ENCODE measurements around the gene ARHGAP44. TPM values are rescaled to one million over a fixed set of nuclear protein-coding genes. Genes with fewer than 3 reads are reported as not detected.

Gene ARHGAP44
- total and polyA plus RNA-seq, 2 experiments from 2014 or later, result 5.8 to 16.4 TPM

DNA sequence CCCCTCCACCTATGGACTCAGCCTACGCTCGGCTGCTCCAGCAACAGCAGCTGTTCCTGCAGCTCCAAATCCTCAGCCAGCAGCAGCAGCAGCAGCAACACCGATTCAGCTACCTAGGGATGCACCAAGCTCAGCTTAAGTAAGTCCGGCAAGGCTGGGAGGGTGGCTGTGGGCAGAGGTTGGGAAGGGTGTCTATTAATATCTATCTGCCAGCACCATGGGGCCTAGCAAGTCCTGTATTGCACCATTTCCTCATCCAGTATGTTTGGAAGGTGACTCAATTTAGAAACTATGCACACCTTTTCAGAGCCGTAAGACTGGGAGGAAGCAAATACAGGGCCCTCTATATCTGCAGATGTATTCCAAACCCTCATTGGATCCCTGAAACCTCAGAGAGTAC lies 45.0 kb upstream of the ARHGAP44 start:
- Mint-ChIP-seq H3K27me3 (ENCODE audit: insufficient read depth, low read depth, poor library complexity) (peaks cover 5% of the 10 kb centered on the region), H3K4me3 (no peak overlapping the region), H3K36me3 (ENCODE audit: low read depth) (no peaks in the 10 kb centered on the region), H3K9me3 (no peaks in the 10 kb centered on the region), H3K27ac (no peak overlapping the region), H3K4me1 (peaks cover 8% of the 10 kb centered on the region)
- Histone ChIP-seq H2AFZ (no peak overlapping the region), H3K79me2 (replicated peaks; ENCODE audit: insufficient read depth) (no peaks in the 10 kb centered on the region), H3K4me3 (no peak overlapping the region), H3F3A (replicated peaks; ENCODE audit: low read depth) (no peaks in the 10 kb centered on the region), H3K4me2 (no peak overlapping the region), H3K36me3 (ENCODE audit: insufficient read depth) (no peaks in the 10 kb centered on the region), H3K27ac (ENCODE audit: low read depth) (no peak overlapping the region), H4K20me1 (replicated peaks; ENCODE audit: insufficient read depth) (no peaks in the 10 kb centered on the region), H3K27me3 (ENCODE audit: insufficient read depth) (no peaks in the 10 kb centered on the region), H3K9me2 (ENCODE audit: insufficient read depth) (no peaks in the 10 kb centered on the region), H3K4me1 (ENCODE audit: insufficient read depth) (no peaks in the 10 kb centered on the region)
- DNase-seq (ENCODE audit: low spot score) (no peak), ATAC-seq (no peak)
- TF ChIP-seq, protein P1, sequence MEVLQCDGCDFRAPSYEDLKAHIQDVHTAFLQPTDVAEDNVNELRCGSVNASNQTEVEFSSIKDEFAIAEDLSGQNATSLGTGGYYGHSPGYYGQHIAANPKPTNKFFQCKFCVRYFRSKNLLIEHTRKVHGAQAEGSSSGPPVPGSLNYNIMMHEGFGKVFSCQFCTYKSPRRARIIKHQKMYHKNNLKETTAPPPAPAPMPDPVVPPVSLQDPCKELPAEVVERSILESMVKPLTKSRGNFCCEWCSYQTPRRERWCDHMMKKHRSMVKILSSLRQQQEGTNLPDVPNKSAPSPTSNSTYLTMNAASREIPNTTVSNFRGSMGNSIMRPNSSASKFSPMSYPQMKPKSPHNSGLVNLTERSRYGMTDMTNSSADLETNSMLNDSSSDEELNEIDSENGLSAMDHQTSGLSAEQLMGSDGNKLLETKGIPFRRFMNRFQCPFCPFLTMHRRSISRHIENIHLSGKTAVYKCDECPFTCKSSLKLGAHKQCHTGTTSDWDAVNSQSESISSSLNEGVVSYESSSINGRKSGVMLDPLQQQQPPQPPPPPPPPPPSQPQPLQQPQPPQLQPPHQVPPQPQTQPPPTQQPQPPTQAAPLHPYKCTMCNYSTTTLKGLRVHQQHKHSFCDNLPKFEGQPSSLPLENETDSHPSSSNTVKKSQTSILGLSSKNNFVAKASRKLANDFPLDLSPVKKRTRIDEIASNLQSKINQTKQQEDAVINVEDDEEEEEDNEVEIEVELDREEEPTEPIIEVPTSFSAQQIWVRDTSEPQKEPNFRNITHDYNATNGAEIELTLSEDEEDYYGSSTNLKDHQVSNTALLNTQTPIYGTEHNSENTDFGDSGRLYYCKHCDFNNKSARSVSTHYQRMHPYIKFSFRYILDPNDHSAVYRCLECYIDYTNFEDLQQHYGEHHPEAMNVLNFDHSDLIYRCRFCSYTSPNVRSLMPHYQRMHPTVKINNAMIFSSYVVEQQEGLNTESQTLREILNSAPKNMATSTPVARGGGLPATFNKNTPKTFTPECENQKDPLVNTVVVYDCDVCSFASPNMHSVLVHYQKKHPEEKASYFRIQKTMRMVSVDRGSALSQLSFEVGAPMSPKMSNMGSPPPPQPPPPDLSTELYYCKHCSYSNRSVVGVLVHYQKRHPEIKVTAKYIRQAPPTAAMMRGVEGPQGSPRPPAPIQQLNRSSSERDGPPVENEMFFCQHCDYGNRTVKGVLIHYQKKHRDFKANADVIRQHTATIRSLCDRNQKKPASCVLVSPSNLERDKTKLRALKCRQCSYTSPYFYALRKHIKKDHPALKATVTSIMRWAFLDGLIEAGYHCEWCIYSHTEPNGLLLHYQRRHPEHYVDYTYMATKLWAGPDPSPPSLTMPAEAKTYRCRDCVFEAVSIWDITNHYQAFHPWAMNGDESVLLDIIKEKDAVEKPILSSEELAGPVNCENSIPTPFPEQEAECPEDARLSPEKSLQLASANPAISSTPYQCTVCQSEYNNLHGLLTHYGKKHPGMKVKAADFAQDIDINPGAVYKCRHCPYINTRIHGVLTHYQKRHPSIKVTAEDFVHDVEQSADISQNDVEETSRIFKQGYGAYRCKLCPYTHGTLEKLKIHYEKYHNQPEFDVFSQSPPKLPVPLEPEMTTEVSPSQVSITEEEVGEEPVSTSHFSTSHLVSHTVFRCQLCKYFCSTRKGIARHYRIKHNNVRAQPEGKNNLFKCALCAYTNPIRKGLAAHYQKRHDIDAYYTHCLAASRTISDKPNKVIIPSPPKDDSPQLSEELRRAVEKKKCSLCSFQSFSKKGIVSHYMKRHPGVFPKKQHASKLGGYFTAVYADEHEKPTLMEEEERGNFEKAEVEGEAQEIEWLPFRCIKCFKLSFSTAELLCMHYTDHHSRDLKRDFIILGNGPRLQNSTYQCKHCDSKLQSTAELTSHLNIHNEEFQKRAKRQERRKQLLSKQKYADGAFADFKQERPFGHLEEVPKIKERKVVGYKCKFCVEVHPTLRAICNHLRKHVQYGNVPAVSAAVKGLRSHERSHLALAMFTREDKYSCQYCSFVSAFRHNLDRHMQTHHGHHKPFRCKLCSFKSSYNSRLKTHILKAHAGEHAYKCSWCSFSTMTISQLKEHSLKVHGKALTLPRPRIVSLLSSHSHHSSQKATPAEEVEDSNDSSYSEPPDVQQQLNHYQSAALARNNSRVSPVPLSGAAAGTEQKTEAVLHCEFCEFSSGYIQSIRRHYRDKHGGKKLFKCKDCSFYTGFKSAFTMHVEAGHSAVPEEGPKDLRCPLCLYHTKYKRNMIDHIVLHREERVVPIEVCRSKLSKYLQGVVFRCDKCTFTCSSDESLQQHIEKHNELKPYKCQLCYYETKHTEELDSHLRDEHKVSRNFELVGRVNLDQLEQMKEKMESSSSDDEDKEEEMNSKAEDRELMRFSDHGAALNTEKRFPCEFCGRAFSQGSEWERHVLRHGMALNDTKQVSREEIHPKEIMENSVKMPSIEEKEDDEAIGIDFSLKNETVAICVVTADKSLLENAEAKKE (CRISPR knock-in tag; IDR thresholded peaks at IDR 0.05), result no peak
- TF ChIP-seq, protein P2, sequence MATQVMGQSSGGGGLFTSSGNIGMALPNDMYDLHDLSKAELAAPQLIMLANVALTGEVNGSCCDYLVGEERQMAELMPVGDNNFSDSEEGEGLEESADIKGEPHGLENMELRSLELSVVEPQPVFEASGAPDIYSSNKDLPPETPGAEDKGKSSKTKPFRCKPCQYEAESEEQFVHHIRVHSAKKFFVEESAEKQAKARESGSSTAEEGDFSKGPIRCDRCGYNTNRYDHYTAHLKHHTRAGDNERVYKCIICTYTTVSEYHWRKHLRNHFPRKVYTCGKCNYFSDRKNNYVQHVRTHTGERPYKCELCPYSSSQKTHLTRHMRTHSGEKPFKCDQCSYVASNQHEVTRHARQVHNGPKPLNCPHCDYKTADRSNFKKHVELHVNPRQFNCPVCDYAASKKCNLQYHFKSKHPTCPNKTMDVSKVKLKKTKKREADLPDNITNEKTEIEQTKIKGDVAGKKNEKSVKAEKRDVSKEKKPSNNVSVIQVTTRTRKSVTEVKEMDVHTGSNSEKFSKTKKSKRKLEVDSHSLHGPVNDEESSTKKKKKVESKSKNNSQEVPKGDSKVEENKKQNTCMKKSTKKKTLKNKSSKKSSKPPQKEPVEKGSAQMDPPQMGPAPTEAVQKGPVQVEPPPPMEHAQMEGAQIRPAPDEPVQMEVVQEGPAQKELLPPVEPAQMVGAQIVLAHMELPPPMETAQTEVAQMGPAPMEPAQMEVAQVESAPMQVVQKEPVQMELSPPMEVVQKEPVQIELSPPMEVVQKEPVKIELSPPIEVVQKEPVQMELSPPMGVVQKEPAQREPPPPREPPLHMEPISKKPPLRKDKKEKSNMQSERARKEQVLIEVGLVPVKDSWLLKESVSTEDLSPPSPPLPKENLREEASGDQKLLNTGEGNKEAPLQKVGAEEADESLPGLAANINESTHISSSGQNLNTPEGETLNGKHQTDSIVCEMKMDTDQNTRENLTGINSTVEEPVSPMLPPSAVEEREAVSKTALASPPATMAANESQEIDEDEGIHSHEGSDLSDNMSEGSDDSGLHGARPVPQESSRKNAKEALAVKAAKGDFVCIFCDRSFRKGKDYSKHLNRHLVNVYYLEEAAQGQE (IDR thresholded peaks at IDR 0.05; ENCODE audit: unreplicated experiment), result no peak
- no peak for TF ChIP-seq EZH2 (IDR thresholded peaks at IDR 0.05; ENCODE audit: low read depth, unreplicated experiment)
- TF ChIP-seq, protein P3, sequence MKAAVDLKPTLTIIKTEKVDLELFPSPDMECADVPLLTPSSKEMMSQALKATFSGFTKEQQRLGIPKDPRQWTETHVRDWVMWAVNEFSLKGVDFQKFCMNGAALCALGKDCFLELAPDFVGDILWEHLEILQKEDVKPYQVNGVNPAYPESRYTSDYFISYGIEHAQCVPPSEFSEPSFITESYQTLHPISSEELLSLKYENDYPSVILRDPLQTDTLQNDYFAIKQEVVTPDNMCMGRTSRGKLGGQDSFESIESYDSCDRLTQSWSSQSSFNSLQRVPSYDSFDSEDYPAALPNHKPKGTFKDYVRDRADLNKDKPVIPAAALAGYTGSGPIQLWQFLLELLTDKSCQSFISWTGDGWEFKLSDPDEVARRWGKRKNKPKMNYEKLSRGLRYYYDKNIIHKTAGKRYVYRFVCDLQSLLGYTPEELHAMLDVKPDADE (IDR thresholded peaks at IDR 0.05), result no peak
- TF ChIP-seq NANOG (IDR thresholded peaks at IDR 0.05; ENCODE audit: borderline replicate concordance), result no peak
- TF ChIP-seq, protein P4, sequence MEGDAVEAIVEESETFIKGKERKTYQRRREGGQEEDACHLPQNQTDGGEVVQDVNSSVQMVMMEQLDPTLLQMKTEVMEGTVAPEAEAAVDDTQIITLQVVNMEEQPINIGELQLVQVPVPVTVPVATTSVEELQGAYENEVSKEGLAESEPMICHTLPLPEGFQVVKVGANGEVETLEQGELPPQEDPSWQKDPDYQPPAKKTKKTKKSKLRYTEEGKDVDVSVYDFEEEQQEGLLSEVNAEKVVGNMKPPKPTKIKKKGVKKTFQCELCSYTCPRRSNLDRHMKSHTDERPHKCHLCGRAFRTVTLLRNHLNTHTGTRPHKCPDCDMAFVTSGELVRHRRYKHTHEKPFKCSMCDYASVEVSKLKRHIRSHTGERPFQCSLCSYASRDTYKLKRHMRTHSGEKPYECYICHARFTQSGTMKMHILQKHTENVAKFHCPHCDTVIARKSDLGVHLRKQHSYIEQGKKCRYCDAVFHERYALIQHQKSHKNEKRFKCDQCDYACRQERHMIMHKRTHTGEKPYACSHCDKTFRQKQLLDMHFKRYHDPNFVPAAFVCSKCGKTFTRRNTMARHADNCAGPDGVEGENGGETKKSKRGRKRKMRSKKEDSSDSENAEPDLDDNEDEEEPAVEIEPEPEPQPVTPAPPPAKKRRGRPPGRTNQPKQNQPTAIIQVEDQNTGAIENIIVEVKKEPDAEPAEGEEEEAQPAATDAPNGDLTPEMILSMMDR (conservative IDR thresholded peaks at IDR 0.05; ENCODE audit: low read depth in 2 of 2), result no peak
- TF ChIP-seq CREB1 (CRISPR knock-in tag; IDR thresholded peaks at IDR 0.05; ENCODE audit: low read depth), result no peak
- TF ChIP-seq ZNF114 (CRISPR knock-in tag; IDR thresholded peaks at IDR 0.05), result no peak
- TF ChIP-seq EZH2phosphoT487 (IDR thresholded peaks at IDR 0.05; ENCODE audit: unreplicated experiment), result no peak
- no peak for TF ChIP-seq POLR2AphosphoS5 (IDR thresholded peaks at IDR 0.05; ENCODE audit: low read depth)
- no peak for TF ChIP-seq JUNB (IDR thresholded peaks at IDR 0.05; ENCODE audit: unreplicated experiment)
- no peak for TF ChIP-seq STAT1 (IDR thresholded peaks at IDR 0.05; ENCODE audit: unreplicated experiment)
- no peak for TF ChIP-seq ZNF331 (CRISPR knock-in tag; IDR thresholded peaks at IDR 0.05; ENCODE audit: low read depth)

Data from GM23338 (cell line).